ENCODE data around the gene ENHO.

The ENHO gene

GRCh38 chr9:34507966-34508365, 14.8 kb downstream of the ENHO start:
- H3K4me3 ChIP-seq (replicated peaks; ENCODE audit: low read depth, low read length), result no peak overlapping the region
- no peak for DNase-seq (ENCODE audit: extremely low read depth, low read depth)
- no peak for TF ChIP-seq CTCF (IDR thresholded peaks at IDR 0.05; ENCODE audit: low read depth, low read length, missing control alignments)

GRCh38 chr9:34507556-34507955, 15.2 kb downstream of the ENHO start:
- no peak overlapping the region for H3K4me3 ChIP-seq (replicated peaks; ENCODE audit: low read depth, low read length)
- TF ChIP-seq CTCF (IDR thresholded peaks at IDR 0.05; ENCODE audit: low read depth, low read length, missing control alignments), result no peak
- no peak for DNase-seq (ENCODE audit: extremely low read depth, low read depth)

GRCh38 chr9:34506623-34507022, 16.2 kb downstream of the ENHO start:
- no peak for TF ChIP-seq CTCF (IDR thresholded peaks at IDR 0.05; ENCODE audit: low read depth, low read length, missing control alignments)
- no peak for DNase-seq (ENCODE audit: extremely low read depth, low read depth)
- no peak overlapping the region for H3K4me3 ChIP-seq (replicated peaks; ENCODE audit: low read depth, low read length)

GRCh38 chr9:34505370-34506120, 17.2 kb downstream of the ENHO start:
- no peak overlapping the region for H3K4me3 ChIP-seq (replicated peaks; ENCODE audit: low read depth, low read length)
- no peak for TF ChIP-seq CTCF (IDR thresholded peaks at IDR 0.05; ENCODE audit: low read depth, low read length, missing control alignments)
- DNase-seq (ENCODE audit: extremely low read depth, low read depth), result no peak

- no peak for TF ChIP-seq CTCF (IDR thresholded peaks at IDR 0.05; ENCODE audit: low read depth, low read length, missing control alignments)
- DNase-seq (ENCODE audit: extremely low read depth, low read depth), result no peak
- no peak overlapping the region for H3K4me3 ChIP-seq (replicated peaks; ENCODE audit: low read depth, low read length)
Observed at GRCh38 chr9:34503406-34503805, 19.4 kb downstream of the ENHO start.

DNA sequence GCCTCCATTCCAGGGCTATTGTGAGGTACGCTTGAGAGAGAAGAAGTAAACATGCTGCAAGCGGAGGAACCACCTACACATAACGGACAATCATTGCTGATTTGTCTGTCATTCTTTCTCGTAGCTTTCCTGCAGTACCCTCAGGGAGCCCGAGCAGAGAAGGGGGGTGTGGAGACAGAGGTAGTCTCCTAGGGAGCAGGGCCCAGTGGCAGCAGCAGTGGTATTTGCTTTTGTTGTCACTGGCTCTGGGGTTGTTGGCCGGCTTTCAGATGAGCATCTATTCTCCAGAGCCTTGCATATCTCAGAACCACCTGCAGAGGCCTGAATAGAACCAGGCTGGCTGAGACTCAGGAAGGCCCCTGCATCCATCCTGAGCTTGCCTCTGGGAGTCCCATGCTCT, 19.9 kb downstream of the ENHO start:
- no peak overlapping the region for H3K4me3 ChIP-seq (replicated peaks; ENCODE audit: low read depth, low read length)
- TF ChIP-seq CTCF (IDR thresholded peaks at IDR 0.05; ENCODE audit: low read depth, low read length, missing control alignments), result no peak
- DNase-seq (ENCODE audit: extremely low read depth, low read depth), result no peak

GRCh38 chr9:34502471-34502870, 20.3 kb downstream of the ENHO start:
- DNase-seq (ENCODE audit: extremely low read depth, low read depth), result no peak
- no peak for TF ChIP-seq CTCF (IDR thresholded peaks at IDR 0.05; ENCODE audit: low read depth, low read length, missing control alignments)
- no peak overlapping the region for H3K4me3 ChIP-seq (replicated peaks; ENCODE audit: low read depth, low read length)

Measured in HFF-Myc (cell line).